Mesothelial cell of epicardium (in vitro differentiated cells): ENCODE measurements around the gene IL1RAPL1. TPM values are rescaled to one million over a fixed set of nuclear protein-coding genes. Genes with fewer than 3 reads are reported as not detected.
"Not testable (repeated sequence)": the region's sequence is repeated elsewhere in the genome, so short reads cannot be mapped to it uniquely, and the experiment has no call there.

Experiments
- DNase-seq, 2 experiments: peaks; one replicate each; pipeline ENCODE4 v3.0.0; 2021; ENCODE audit warnings: low spot score in 2 of 2; ENCODE audit not compliant: unreplicated experiment in 2 of 2
- H3K27ac Mint-ChIP-seq: 2 replicates; pipeline ENCODE4 v1.8.0; 2021; ENCODE audit warnings: mixed read lengths
- H3K27me3 Mint-ChIP-seq: 2 replicates; pipeline ENCODE4 v1.8.0; 2021; ENCODE audit warnings: low read depth, mixed read lengths
- H3K36me3 Mint-ChIP-seq: 2 replicates; pipeline ENCODE4 v1.8.0; 2021; ENCODE audit warnings: mixed read lengths
- H3K4me1 Mint-ChIP-seq: 2 replicates; pipeline ENCODE4 v1.8.0; 2021; ENCODE audit warnings: mixed read lengths
- H3K4me3 Mint-ChIP-seq: 2 replicates; pipeline ENCODE4 v1.8.0; 2021; ENCODE audit warnings: mild to moderate bottlenecking, moderate library complexity, mixed read lengths
- H3K9me3 Mint-ChIP-seq: 2 replicates; pipeline ENCODE4 v1.8.0; 2021; ENCODE audit warnings: mixed read lengths
- CTCF ChIP-seq: fragments of 200-600 bp; sonication (generic); IDR thresholded peaks from one replicate; pipeline ENCODE4 v1.5.0; 2021; ENCODE audit warnings: antibody characterized with exemption; ENCODE audit not compliant: unreplicated experiment
- total RNA-seq: library from RNA; stranded (reverse); gene quantifications from 3 replicates; pipeline ENCODE4 v1.2.1, GENCODE V29; 2021

IL1RAPL1 gene
- total RNA-seq, 1 donor from 2014 or later: 17.0 TPM

- TF ChIP-seq CTCF: no peak
- no peaks in the 10 kb centered on the region for H3K9me3 Mint-ChIP-seq
- peaks cover 19% of the 10 kb centered on the region for H3K4me1 Mint-ChIP-seq
- peaks cover 2% of the 10 kb centered on the region for H3K36me3 Mint-ChIP-seq
- no peak overlapping the region for H3K27ac Mint-ChIP-seq
- no peaks in the 10 kb centered on the region for H3K27me3 Mint-ChIP-seq
- no peak overlapping the region for H3K4me3 Mint-ChIP-seq
- DNase-seq: no peak
Measured at GRCh38 chrX:28757290-28757689, 170.0 kb downstream of the IL1RAPL1 start.

DNA sequence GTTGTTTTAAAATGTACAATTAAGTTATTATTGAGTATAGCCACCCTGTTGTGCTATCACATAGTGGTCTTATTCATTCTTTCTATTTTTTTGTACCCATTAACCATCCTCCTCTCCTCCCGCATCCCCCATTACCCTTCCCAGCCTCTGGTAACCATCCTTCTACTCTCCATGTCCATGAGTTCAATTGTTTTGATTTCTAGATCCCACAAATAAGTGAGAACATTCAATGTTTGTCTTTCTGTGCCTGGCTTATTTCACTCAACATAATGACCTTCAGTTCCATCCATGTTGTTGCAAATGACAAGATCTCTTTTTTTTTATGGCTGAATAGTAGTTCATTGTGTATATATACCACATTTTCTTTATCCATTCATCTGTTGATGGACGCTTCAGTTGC is 179.3 kb downstream of the IL1RAPL1 start:
- H3K9me3 Mint-ChIP-seq, H3K36me3 Mint-ChIP-seq, H3K27me3 Mint-ChIP-seq, H3K27ac Mint-ChIP-seq, H3K4me1 Mint-ChIP-seq, H3K4me3 Mint-ChIP-seq, DNase-seq: not testable (repeated sequence)

DNA sequence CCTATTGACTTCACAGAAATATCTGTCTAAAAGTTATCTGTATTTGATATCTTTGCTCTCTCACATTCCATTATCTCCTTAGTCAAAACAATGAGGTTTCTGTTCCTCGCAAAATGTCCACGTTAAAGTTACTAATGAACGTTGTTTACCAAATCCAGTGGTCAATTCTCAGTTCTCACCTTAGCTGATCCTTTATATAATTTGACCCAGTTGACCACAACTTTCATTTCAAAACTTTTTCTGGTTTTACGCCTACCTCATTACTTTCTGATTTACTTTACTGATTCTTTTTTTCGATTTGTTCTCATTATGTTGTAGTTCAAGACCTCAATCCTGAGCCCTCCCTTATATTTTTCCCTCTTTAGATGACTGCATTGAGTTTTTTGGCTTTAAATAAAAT is 186.6 kb downstream of the IL1RAPL1 start:
- TF ChIP-seq CTCF: no peak
- no peak overlapping the region for H3K4me3 Mint-ChIP-seq
- H3K9me3 Mint-ChIP-seq: no peaks in the 10 kb centered on the region
- H3K4me1 Mint-ChIP-seq: peaks cover 3% of the 10 kb centered on the region
- no peak overlapping the region for H3K27ac Mint-ChIP-seq
- DNase-seq: no peak
- no peaks in the 10 kb centered on the region for H3K27me3 Mint-ChIP-seq
- no peaks in the 10 kb centered on the region for H3K36me3 Mint-ChIP-seq

DNA sequence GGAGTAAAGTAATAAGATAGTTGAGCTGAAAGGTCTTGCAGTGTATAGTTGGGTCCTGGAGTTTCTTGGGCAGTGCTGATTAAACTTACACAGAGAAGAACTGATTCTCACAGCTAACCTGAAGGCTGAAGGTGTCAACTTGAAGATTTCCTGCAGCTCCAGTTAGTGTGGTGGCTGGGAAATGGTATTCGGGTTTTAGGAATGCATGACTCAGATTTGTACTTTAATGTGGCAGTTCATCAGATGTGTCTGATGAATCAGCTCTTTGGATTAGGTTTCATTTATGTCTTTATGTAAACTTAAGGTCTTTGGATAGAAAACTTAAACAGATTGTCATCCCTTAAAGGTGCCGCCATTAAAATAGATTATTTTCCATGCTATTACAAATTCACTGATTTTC is 200.0 kb downstream of the IL1RAPL1 start:
- no peaks in the 10 kb centered on the region for H3K27me3 Mint-ChIP-seq
- TF ChIP-seq CTCF: no peak
- H3K4me1 Mint-ChIP-seq: peaks cover 7% of the 10 kb centered on the region
- DNase-seq: no peak
- no peak overlapping the region for H3K4me3 Mint-ChIP-seq
- H3K36me3 Mint-ChIP-seq: peaks cover 5% of the 10 kb centered on the region
- H3K27ac Mint-ChIP-seq: no peak overlapping the region
- H3K9me3 Mint-ChIP-seq: peaks cover 5% of the 10 kb centered on the region

GRCh38 chrX:28800671-28801070 is 213.4 kb downstream of the IL1RAPL1 start:
- not testable (repeated sequence) for H3K27ac Mint-ChIP-seq, H3K4me1 Mint-ChIP-seq, H3K4me3 Mint-ChIP-seq, DNase-seq, H3K27me3 Mint-ChIP-seq
- Mint-ChIP-seq H3K36me3 (peaks cover 27% of the 10 kb centered on the region), H3K9me3 (peaks cover 36% of the 10 kb centered on the region)

- Mint-ChIP-seq H3K9me3 (peaks cover 18% of the 10 kb centered on the region), H3K27me3 (no peaks in the 10 kb centered on the region), H3K4me3 (no peak overlapping the region)
Measured at GRCh38 chrX:28802625-28803024, 215.4 kb downstream of the IL1RAPL1 start.

More at GRCh38 chrX:28802625-28803024, 215.4 kb downstream of the IL1RAPL1 start:
- H3K27ac Mint-ChIP-seq: no peak overlapping the region
- peaks cover 8% of the 10 kb centered on the region for H3K36me3 Mint-ChIP-seq
- H3K4me1 Mint-ChIP-seq: peaks cover 7% of the 10 kb centered on the region
- no peak for TF ChIP-seq CTCF
- no peak for DNase-seq
